Stimulated activated naive CD4-positive, alpha-beta T cell (primary cell): Measurements from ENCODE around the gene SPEG.

Experiments used
- DNase-seq, 6 experiments: peaks; one replicate each; lab custom pipeline; 2025; lab: John Stamatoyannopoulos, UW

Gene SPEG

DNA sequence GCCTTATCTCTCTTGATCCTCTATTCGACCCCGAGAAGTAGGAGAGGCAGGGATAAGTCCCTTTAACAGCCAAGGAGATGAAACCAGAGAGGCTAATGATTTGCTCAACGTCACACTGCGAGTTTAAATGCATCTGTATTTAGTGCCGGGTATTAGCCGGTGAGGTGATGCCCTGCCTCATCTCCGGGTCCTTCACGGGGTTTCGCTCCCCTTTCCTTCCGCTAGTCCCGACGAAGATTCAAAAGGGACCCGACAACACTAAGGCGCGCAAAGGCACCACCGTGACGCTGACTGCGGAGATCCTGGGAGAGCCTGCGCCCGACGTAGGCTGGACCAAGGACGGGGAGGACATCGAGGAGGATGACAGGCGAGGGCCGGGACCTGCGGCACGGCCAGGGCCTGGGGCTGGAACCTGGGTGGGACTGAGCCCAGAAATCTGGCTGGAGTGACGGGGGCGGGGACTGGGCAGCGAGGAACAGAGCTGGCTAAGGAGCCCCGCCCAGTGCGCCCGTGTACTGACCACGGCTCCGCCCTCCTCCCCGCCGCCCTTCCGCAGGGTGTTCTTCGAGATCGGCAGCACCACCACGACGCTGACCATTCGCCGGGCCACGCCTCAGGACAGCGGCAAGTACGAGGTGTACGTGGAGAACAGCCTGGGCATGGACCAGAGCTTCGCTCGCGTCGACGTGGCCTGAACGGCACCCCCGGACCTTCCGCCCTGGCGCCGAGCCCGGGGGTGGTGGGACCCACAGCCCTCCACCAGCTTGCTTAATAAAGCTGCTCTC, 63.0 kb downstream of the SPEG start:
- peak in 5 of 6 experiments; percentile 8 to 27 (median 15) for DNase-seq

GRCh38 chr2:219498280-219499057, 63.8 kb downstream of the SPEG start, which contains the start of gene GMPPA:
GMPPA (plus strand) TSS chr2:219498891; CDS start chr2:219499976, 1,085 bp downstream.
- peak; percentile 78 to 91 (median 88) for DNase-seq

- no peak for DNase-seq
Observed at GRCh38 chr2:219499058-219499307, 64.3 kb downstream of the SPEG start.

DNA sequence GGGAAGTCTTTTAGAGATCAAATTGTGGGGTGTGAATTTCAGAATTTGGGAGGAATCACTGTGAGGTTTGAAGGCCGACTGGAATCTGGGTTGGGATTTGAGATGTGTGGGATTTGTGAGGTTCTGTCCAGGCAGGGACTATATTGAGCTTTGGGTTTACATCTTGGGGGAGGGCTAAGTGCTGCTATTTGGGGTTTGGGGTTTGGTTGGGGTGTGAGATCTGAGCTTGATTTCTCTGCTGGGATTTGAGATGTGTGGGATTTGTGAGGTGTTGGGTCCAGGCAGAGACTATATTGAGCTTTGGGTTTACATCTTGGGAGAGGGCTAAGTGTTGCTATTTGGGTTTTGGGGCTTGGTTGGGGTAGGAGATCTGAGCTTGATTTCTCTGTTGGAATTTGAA, 64.9 kb downstream of the SPEG start:
- DNase-seq: no peak

DNA sequence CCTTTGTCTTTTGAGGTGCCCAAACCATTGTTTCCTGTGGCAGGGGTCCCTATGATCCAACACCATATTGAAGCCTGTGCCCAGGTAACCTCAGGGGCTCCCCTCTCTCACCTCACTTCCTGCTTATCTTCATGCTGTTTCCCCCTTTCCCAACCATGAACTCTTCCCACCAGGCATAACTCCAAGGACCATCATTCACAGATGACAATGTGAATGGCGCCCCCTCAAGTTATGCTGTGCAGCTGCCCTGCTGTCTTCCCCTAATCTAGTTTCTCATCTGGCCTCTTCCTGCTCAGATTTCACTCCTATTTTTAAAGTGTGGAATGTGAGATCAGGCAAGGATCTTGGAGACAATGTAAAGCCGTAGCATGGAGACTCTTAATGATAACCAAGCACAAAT, 65.5 kb downstream of the SPEG start:
- DNase-seq: no peak

DNA sequence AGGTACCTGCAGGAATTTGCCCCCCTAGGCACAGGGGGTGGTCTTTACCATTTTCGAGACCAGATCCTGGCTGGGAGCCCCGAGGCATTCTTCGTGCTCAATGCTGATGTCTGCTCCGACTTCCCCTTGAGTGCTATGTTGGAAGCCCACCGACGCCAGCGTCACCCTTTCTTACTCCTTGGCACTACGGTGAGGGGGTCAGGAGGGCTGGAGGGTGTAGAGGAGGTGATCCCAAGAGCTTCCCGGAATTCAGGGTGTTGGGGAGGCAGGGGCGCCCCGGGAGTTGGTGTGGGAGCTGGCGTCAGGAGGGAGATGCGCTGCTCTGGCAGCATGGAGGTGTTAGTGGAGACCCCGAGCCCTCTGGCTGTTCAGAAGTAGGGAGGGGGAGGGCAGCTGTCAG, 67.2 kb downstream of the SPEG start:
- DNase-seq: no peak

- no peak for DNase-seq
Observed at GRCh38 chr2:219502618-219503017, 68.0 kb downstream of the SPEG start.

GRCh38 chr2:219505585-219505984, 70.9 kb downstream of the SPEG start:
- no peak for DNase-seq

GRCh38 chr2:219506153-219506801, 71.6 kb downstream of the SPEG start:
- DNase-seq: no peak

GRCh38 chr2:219506802-219507526, 72.3 kb downstream of the SPEG start:
- no peak for DNase-seq

DNA sequence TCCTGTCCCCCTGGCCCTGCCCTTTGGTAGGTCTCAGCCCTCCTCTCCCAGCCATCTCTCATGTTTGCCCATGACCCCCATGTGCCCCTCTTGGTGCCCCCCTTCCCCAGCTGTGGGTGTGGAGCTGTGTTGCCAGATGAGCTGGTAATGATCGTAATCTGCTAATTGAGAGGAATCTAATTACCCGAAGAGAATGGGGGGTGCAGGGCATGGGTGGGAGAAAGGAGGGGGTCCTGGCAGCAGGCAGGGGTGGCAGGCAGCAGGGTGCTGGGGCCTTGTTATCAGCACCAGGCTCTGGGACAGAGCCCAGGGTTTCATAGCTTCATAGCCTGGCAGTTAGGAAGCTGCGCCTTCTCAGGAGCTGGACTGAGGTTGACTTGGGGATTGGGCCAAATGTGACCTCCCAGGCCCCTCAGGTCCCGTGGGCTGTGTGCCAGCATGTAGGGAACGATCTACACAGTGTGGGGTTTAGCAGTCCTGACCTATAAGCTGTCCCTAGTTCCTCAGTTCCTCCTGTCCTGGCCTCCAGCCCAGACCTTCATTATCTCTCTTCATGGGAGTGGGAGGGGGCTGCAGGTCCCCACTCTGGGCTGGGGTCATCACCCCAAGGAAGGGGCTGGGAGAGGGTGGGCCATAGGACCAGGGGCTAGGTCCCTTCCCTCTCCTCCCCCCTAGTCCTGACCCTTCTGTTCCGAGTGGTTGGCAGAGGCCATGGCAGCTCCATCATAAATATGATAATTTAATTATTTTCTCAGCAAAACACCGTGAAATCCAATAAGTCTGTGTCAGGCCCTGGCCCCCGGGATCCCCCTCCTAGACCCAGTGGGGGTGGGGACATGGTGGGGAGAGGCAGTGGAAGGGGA, 73.2 kb downstream of the SPEG start:
- DNase-seq: no peak

DNA sequence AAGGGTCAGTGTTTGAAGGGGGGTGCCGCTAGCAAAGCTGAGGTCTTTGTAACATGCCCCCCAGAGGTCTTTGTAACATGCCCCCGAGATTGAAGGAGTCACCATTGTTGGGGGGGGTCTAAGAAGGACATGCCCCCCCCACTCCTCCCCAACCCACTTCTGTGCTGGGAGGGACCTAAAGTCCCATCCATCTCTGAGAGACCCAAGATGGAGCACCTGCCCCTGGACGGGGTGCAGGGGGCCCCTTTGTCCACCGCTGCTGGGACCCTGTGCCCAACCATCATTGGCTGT, 73.7 kb downstream of the SPEG start:
- no peak for DNase-seq

DNA sequence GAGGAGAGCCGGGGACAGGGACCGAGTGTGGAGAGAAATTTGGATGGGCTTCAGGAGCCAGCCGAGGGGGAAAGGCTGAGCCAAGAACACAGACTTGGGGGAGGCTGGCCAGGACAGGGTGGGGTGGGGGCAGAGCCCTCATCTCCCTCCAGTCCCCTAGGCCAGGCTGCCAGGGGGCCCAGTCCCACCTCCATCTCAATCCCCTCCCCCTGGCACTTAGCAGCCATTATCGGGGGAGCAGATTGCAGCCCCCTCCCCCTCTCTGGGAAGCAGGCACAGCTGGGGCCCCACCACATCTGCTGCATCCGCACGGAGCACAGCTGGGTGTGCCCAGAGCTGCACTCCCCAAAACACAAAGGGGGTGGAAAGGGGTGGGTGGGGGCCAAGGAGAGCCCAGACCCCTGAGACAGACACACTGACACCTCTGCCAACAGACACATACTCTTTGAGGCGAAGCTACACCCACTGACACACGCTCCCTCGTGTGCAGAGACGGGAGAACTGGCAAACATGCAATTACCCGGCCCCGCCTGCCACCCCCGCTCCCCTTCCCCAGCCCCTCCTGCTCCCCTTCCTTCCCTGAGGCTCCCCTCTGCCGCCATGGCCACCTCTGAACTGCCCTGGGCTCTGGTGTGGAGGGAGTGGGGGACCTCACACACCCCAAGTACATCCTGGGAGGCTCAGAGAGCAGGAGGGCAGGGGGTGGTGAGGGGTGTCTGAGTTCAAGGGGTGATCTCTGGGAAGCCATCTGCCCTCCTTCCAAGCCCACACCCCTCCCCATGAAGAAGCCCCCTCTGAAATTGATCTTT, 74.5 kb downstream of the SPEG start:
- no peak for DNase-seq

GRCh38 chr2:219509780-219510511, 75.3 kb downstream of the SPEG start:
- peak; percentile 14 to 47 (median 38) for DNase-seq

- no peak for DNase-seq
Observed at GRCh38 chr2:219510512-219511135, 76.0 kb downstream of the SPEG start.

- DNase-seq: no peak
Observed at GRCh38 chr2:219511547-219512325, 77.1 kb downstream of the SPEG start.

- DNase-seq: no peak
Observed at GRCh38 chr2:219512524-219513216, 78.0 kb downstream of the SPEG start.

GRCh38 chr2:219513787-219514186, 79.1 kb downstream of the SPEG start:
- no peak for DNase-seq
